GM12891 (cell line): ENCODE results near the gene CCR2.

ENCODE experiments used
- POLR2A ChIP-seq: IDR thresholded peaks from 2 replicates; pipeline ENCODE4 v1.6.1; 2011; ENCODE audit warnings: low read depth, low read length, control low read depth
- POLR2AphosphoS5 ChIP-seq: IDR thresholded peaks from 2 replicates; pipeline ENCODE4 v1.6.1; 2011; ENCODE audit warnings: low read depth, low read length, control low read depth

DNA sequence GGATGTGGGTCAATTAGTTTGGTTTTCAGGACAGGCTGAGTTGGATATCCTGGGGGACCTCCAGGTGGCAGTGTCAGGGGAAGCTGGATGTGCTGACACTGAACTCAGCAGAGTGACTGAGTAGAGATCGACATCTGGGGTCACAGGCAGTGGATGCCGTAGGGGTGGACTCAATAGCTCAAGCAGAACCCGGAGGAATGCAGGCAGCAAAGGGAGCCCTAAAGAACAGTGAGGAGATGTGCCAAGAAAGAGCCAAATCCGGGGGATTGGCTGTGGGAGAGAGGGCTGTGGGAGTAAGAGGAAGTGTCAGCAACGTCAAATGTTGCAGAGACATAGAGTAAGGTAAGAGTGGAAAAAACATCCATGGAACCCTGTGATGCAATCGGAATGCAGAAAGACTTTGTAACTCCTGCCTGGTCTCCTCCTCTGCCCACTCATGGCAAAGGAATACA, 41.3 kb downstream of the CCR2 start:
- TF ChIP-seq POLR2AphosphoS5 (no peak), POLR2A (no peak)
